ENCODE results near the gene STK39. TPM values are rescaled to one million over a fixed set of nuclear protein-coding genes. Genes with fewer than 3 reads are reported as not detected.
A peak's percentile ranks its signal among the peaks of the same experiment; 100 is the strongest.

The STK39 gene
- total and polyA plus RNA-seq, 2 experiments from 2014 or later, result 3.2 to 14.6 TPM

- DNase-seq, result no peak
- peaks cover 19% of the 10 kb centered on the region for H3K4me1 ChIP-seq (ENCODE audit: insufficient read depth)
- no peak overlapping the region for H2AFZ ChIP-seq
- peaks cover 4% of the 10 kb centered on the region; the same call in 1 of the 2 replicates for H4K20me1 ChIP-seq (ENCODE audit: insufficient read depth)
- no peak overlapping the region for H3K4me2 ChIP-seq (ENCODE audit: unreplicated experiment)
- no peaks in the 10 kb centered on the region for H3K9me3 ChIP-seq (ENCODE audit: low read depth)
- TF ChIP-seq EZH2phosphoT487 (IDR thresholded peaks at IDR 0.05; ENCODE audit: insufficient read depth, low read depth), result no peak
- no peak for TF ChIP-seq EZH2 (IDR thresholded peaks at IDR 0.05; ENCODE audit: insufficient read depth, poor library complexity, severe bottlenecking)
- H3K36me3 ChIP-seq (ENCODE audit: low read depth), result no peaks in the 10 kb centered on the region
- H3K27ac ChIP-seq, result no peak overlapping the region
- H3K79me2 ChIP-seq (ENCODE audit: insufficient read depth), result peaks cover 46% of the 10 kb centered on the region
- peaks cover 13% of the 10 kb centered on the region for H3F3A ChIP-seq (ENCODE audit: insufficient read depth)
- H3K27me3 ChIP-seq (replicated peaks; ENCODE audit: insufficient read depth), result no peaks in the 10 kb centered on the region
- no peak overlapping the region for H3K9ac ChIP-seq
- no peaks in the 10 kb centered on the region for H3K9me2 ChIP-seq (ENCODE audit: insufficient read depth)
- in situ Hi-C loops (cut with MboI), result no loop called here
- no peak overlapping the region for H3K4me3 ChIP-seq
- WGBS, 2 experiments (ENCODE audit: low coverage in 1 of 2, low lambda C conversion rate in 2 of 2, missing lambda C conversion rate in 2 of 2), result 71 to 79% methylated on average over 2 of the region's 2 CpGs
These were observed 29.5 kb downstream of the STK39 start for GRCh38 chr2:168217920-168218319.

- H3K4me1 ChIP-seq (ENCODE audit: insufficient read depth), result peaks cover 22% of the 10 kb centered on the region
- H3K9me2 ChIP-seq (ENCODE audit: insufficient read depth), result no peaks in the 10 kb centered on the region
- peaks cover 38% of the 10 kb centered on the region for H3K79me2 ChIP-seq (ENCODE audit: insufficient read depth)
- H3K27me3 ChIP-seq (replicated peaks; ENCODE audit: insufficient read depth), result no peaks in the 10 kb centered on the region
- no peaks in the 10 kb centered on the region for H3K36me3 ChIP-seq (ENCODE audit: low read depth)
- in situ Hi-C loops (cut with MboI), result no loop called here
- H2AFZ ChIP-seq, result no peak overlapping the region
- H3F3A ChIP-seq (ENCODE audit: insufficient read depth), result peaks cover 19% of the 10 kb centered on the region
- peaks cover 4% of the 10 kb centered on the region; the same call in 1 of the 2 replicates for H4K20me1 ChIP-seq (ENCODE audit: insufficient read depth)
- no peak overlapping the region for H3K27ac ChIP-seq
- DNase-seq, result peak; percentile 58
- H3K9ac ChIP-seq, result no peak overlapping the region
- 65 to 74% methylated on average over 12 of the region's 12 CpGs for WGBS, 2 experiments (ENCODE audit: low coverage in 1 of 2, low lambda C conversion rate in 2 of 2, missing lambda C conversion rate in 2 of 2)
- H3K4me2 ChIP-seq (ENCODE audit: unreplicated experiment), result peak overlapping the region; percentile 26
- TF ChIP-seq EZH2phosphoT487 (IDR thresholded peaks at IDR 0.05; ENCODE audit: insufficient read depth, low read depth) (no peak), EZH2 (IDR thresholded peaks at IDR 0.05; ENCODE audit: insufficient read depth, poor library complexity, severe bottlenecking) (no peak)
- H3K9me3 ChIP-seq (ENCODE audit: low read depth), result no peaks in the 10 kb centered on the region
- no peak overlapping the region for H3K4me3 ChIP-seq
These were observed 30.9 kb downstream of the STK39 start for GRCh38 chr2:168216351-168217005.

- H3K4me3 ChIP-seq, result no peak overlapping the region
- peak; percentile 37 for DNase-seq
- H3K9ac ChIP-seq, result no peak overlapping the region
- peaks cover 25% of the 10 kb centered on the region for H3K4me1 ChIP-seq (ENCODE audit: insufficient read depth)
- no peaks in the 10 kb centered on the region for H3K9me2 ChIP-seq (ENCODE audit: insufficient read depth)
- H2AFZ ChIP-seq, result no peak overlapping the region
- peaks cover 22% of the 10 kb centered on the region for H3F3A ChIP-seq (ENCODE audit: insufficient read depth)
- H3K79me2 ChIP-seq (ENCODE audit: insufficient read depth), result peaks cover 38% of the 10 kb centered on the region
- no peak overlapping the region for H3K27ac ChIP-seq
- no peaks in the 10 kb centered on the region for H3K27me3 ChIP-seq (replicated peaks; ENCODE audit: insufficient read depth)
- in situ Hi-C loops (cut with MboI), result no loop called here
- H3K4me2 ChIP-seq (ENCODE audit: unreplicated experiment), result peak overlapping the region; percentile 26
- H3K9me3 ChIP-seq (ENCODE audit: low read depth), result no peaks in the 10 kb centered on the region
- H4K20me1 ChIP-seq (ENCODE audit: insufficient read depth), result peaks cover 4% of the 10 kb centered on the region; the same call in 1 of the 2 replicates
- H3K36me3 ChIP-seq (ENCODE audit: low read depth), result no peaks in the 10 kb centered on the region
- TF ChIP-seq EZH2phosphoT487 (IDR thresholded peaks at IDR 0.05; ENCODE audit: insufficient read depth, low read depth), result no peak
- no peak for TF ChIP-seq EZH2 (IDR thresholded peaks at IDR 0.05; ENCODE audit: insufficient read depth, poor library complexity, severe bottlenecking)
- WGBS, 2 experiments (ENCODE audit: low coverage in 1 of 2, low lambda C conversion rate in 2 of 2, missing lambda C conversion rate in 2 of 2), result 74 to 88% methylated on average over 1 of the region's 1 CpG
These were observed 31.6 kb downstream of the STK39 start for GRCh38 chr2:168215813-168216212.

- WGBS, 2 experiments (ENCODE audit: low coverage in 1 of 2, low lambda C conversion rate in 2 of 2, missing lambda C conversion rate in 2 of 2), result 55 to 59% methylated on average over 3 of the region's 3 CpGs
- H3K27ac ChIP-seq, result no peak overlapping the region
- no peak overlapping the region for H3K4me3 ChIP-seq
- H4K20me1 ChIP-seq (ENCODE audit: insufficient read depth), result no peaks in the 10 kb centered on the region; the same call in 1 of the 2 replicates
- peaks cover 33% of the 10 kb centered on the region for H3K4me1 ChIP-seq (ENCODE audit: insufficient read depth)
- no peaks in the 10 kb centered on the region for H3K36me3 ChIP-seq (ENCODE audit: low read depth)
- no peak overlapping the region for H3K9ac ChIP-seq
- no peaks in the 10 kb centered on the region for H3K9me2 ChIP-seq (ENCODE audit: insufficient read depth)
- H3K4me2 ChIP-seq (ENCODE audit: unreplicated experiment), result no peak overlapping the region
- H2AFZ ChIP-seq, result no peak overlapping the region
- H3K79me2 ChIP-seq (ENCODE audit: insufficient read depth), result peaks cover 36% of the 10 kb centered on the region
- H3F3A ChIP-seq (ENCODE audit: insufficient read depth), result peaks cover 20% of the 10 kb centered on the region
- DNase-seq, result peak; percentile 57
- H3K27me3 ChIP-seq (replicated peaks; ENCODE audit: insufficient read depth), result no peaks in the 10 kb centered on the region
- in situ Hi-C loops (cut with MboI), result no loop called here
- TF ChIP-seq EZH2phosphoT487 (IDR thresholded peaks at IDR 0.05; ENCODE audit: insufficient read depth, low read depth) (no peak), EZH2 (IDR thresholded peaks at IDR 0.05; ENCODE audit: insufficient read depth, poor library complexity, severe bottlenecking) (no peak)
- no peaks in the 10 kb centered on the region for H3K9me3 ChIP-seq (ENCODE audit: low read depth)
These were observed 34.5 kb downstream of the STK39 start for GRCh38 chr2:168212866-168213265.

All from GM23248 (cell line).